Mammary epithelial cell (primary cell): ENCODE results near the gene ZSCAN2.
"Not testable (repeated sequence)": the region's sequence is repeated elsewhere in the genome, so short reads cannot be mapped to it uniquely, and the experiment has no call there.

ENCODE experiments used
- CTCF ChIP-seq, 2 donors: IDR thresholded peaks in 1 of 2; conservative IDR thresholded peaks in 1 of 2; 2 replicates each; pipeline ENCODE4 v1.5.1; 2011 to 2012; ENCODE audit warnings: inconsistent platforms in 2 of 2, low read length in 2 of 2, mild to moderate bottlenecking in 2 of 2, control low read depth in 1 of 2, low read depth in 1 of 2; ENCODE audit not compliant: insufficient read depth in 1 of 2; ENCODE audit errors: extremely low read depth in 1 of 2
- EZH2 ChIP-seq: IDR thresholded peaks from 2 replicates; pipeline ENCODE4 v1.6.1; 2012; ENCODE audit warnings: low read length, inconsistent platforms, borderline replicate concordance

- not testable (repeated sequence) for TF ChIP-seq CTCF (conservative IDR thresholded peaks at IDR 0.05 in 1 of 2, IDR thresholded peaks at IDR 0.05 in 1 of 2; ENCODE audit: extremely low read depth in 1 of 2, insufficient read depth in 1 of 2, low read depth in 1 of 2, low read length in 2 of 2); EZH2
These were observed 41.8 kb downstream of the ZSCAN2 start for GRCh38 chr15:84642640-84643039.
